GM12801 (cell line): ENCODE measurements around the gene RNF2.

ENCODE experiments used
- CTCF ChIP-seq: IDR thresholded peaks from one replicate; pipeline ENCODE4 v1.5.1; 2011; ENCODE audit warnings: control low read depth; ENCODE audit not compliant: insufficient read length; ENCODE audit errors: extremely low read depth

The RNF2 gene

DNA sequence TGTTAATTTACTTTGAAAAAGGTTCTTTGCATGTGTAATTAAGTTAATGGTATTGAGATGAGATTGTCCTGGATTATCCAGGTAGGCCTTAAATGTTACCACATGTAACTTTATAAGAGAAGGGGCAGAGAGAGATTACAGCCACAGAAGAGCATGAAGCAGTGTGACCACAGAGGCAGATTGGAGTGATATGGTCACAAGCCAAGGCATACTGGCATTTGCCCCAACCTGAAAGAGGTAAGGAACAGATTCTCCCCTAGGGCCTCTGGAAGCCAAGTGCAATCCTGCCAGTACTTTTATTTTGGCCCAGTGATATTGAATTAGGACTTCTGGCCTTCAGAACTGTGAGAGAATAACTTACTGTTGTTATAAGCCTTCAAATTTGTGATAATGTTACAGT is 23.0 kb downstream of the RNF2 start:
- TF ChIP-seq CTCF: no peak

- TF ChIP-seq CTCF: no peak
Observed at GRCh38 chr1:185069202-185069772, 23.9 kb downstream of the RNF2 start.

DNA sequence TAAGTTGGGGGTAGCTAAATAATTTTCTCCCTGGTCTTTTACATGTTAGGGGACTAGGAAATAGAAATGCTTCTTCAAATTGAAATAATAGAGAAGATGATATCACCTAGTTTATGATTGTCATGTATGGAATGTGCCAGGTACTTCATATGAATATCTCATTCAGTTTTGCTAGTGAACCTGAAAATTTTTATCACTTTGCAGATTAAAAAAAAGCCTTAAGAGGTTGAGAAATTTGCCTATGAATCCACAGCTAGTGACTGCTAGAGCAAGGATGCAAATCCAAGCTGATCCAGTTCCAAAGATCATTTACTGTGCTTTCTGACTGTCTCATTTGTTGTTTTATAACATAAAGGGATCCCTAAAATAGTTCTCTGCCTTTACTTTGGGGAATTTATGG is 24.7 kb downstream of the RNF2 start:
- TF ChIP-seq CTCF: no peak

GRCh38 chr1:185073725-185074124 is 28.4 kb downstream of the RNF2 start:
- TF ChIP-seq CTCF: no peak

- TF ChIP-seq CTCF: no peak
Observed at GRCh38 chr1:185074307-185074706, 28.9 kb downstream of the RNF2 start.

DNA sequence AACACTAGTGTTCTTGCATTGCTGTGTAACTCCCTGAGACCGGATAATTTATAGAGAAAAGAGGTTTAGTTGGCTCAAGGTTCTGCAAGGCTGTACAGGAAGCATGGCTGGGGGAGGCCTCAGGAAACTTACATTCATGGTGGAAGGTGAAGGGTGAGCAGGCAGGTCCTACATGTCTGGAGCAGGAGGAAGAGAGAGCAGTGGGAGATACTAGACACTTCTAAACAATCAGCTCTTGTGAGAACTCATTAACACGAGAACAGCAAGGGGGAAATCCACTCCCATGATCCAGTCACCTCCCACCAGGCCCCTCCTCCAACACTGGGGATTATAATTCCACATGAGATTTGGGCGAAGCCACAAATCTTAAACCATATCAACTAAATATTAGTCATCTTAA is 30.1 kb downstream of the RNF2 start:
- TF ChIP-seq CTCF: no peak

GRCh38 chr1:185077374-185077773 is 32.0 kb downstream of the RNF2 start:
- no peak for TF ChIP-seq CTCF

GRCh38 chr1:185080422-185080821 is 35.1 kb downstream of the RNF2 start:
- TF ChIP-seq CTCF: no peak
